Measurements from ENCODE around the gene RTP5.

DNA sequence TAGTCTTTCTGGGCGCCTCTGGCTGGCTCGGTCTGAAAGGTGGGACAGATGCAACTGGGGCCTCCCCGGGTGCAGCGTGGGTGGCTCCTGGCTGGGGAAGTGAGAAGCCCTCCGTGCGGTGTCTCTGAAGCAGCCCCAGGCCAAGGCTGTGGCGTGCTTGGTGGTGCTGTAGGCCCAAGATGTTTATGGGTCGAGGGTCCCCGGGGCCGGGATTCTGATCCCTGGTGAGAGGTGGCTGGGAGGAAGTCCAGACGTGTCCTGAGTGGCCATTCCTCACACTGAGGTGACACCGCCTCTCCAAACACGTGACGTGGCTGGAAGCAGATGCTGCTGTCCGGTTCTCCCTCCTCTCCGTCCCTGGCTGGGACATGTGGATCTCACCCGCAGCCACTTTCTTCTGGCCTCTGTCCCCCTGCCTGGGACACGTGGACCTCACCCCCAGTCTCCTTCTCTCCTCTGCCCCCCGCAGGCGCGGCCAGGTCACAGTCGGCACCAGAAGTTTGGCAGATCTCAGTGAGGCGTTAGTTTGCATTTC lies 12.6 kb downstream of the RTP5 start:
- TF ChIP-seq, protein P1, sequence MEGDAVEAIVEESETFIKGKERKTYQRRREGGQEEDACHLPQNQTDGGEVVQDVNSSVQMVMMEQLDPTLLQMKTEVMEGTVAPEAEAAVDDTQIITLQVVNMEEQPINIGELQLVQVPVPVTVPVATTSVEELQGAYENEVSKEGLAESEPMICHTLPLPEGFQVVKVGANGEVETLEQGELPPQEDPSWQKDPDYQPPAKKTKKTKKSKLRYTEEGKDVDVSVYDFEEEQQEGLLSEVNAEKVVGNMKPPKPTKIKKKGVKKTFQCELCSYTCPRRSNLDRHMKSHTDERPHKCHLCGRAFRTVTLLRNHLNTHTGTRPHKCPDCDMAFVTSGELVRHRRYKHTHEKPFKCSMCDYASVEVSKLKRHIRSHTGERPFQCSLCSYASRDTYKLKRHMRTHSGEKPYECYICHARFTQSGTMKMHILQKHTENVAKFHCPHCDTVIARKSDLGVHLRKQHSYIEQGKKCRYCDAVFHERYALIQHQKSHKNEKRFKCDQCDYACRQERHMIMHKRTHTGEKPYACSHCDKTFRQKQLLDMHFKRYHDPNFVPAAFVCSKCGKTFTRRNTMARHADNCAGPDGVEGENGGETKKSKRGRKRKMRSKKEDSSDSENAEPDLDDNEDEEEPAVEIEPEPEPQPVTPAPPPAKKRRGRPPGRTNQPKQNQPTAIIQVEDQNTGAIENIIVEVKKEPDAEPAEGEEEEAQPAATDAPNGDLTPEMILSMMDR (IDR thresholded peaks at IDR 0.05; ENCODE audit: poor library complexity) = no peak
- TF ChIP-seq EZH2phosphoT487 (IDR thresholded peaks at IDR 0.05; ENCODE audit: low read depth, severe bottlenecking, unreplicated experiment) (no peak), EZH2 (IDR thresholded peaks at IDR 0.05; ENCODE audit: borderline replicate concordance) (no peak)
